ENCODE results near the gene PAX3.

The PAX3 gene

DNA sequence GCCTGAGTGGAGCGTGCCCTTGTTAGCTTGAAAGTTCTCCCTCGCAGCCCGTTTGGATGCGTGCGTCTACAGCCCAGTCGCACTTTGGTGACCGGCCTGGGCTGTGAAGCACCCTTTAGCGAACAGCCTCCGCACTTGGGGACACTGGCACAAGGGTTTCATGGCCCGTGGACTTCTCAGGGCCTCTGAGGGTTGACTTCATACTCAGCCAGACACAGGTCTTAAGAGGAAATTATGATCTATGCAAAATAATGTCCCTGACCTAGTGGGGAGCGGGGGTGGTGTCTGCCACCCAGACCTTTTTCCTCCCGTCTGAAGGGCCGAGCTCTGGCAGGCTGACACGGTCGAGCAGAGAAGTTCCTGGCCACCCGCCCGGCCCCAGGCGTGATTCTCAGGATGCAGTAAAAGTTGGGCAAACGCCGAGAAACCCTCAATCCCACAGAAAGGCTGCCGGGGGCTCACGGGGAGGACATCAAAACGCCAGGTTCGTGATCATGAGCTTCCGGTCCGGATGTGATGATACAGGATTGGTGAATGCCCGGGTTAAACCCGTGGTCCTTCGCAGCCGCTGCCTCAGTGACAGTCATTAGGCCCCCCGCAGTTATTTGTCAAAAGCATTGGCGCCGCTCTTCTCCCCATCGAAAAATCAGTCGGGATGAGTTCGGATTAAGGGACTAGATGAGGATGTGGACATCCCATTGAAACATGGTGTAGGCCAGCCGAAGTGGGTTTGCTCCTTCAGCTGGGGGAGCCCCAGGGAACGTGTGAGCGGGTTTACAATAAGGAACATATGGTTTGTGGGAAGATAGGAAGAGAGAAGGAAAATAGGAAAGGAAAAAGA is 3.6 kb upstream of the PAX3 start:
- Histone ChIP-seq H3K27me3 (replicated peaks; ENCODE audit: control insufficient read depth, insufficient read depth, low read length) (peaks cover 5% of the 10 kb centered on the region), H3K36me3 (ENCODE audit: control insufficient read depth, insufficient read depth, low read length) (no peaks in the 10 kb centered on the region), H3K4me3 (replicated peaks; ENCODE audit: low read depth, low read length) (no peak overlapping the region)
- DNase-seq (ENCODE audit: extremely low read depth, insufficient read length): no peak
- TF ChIP-seq, protein P1, sequence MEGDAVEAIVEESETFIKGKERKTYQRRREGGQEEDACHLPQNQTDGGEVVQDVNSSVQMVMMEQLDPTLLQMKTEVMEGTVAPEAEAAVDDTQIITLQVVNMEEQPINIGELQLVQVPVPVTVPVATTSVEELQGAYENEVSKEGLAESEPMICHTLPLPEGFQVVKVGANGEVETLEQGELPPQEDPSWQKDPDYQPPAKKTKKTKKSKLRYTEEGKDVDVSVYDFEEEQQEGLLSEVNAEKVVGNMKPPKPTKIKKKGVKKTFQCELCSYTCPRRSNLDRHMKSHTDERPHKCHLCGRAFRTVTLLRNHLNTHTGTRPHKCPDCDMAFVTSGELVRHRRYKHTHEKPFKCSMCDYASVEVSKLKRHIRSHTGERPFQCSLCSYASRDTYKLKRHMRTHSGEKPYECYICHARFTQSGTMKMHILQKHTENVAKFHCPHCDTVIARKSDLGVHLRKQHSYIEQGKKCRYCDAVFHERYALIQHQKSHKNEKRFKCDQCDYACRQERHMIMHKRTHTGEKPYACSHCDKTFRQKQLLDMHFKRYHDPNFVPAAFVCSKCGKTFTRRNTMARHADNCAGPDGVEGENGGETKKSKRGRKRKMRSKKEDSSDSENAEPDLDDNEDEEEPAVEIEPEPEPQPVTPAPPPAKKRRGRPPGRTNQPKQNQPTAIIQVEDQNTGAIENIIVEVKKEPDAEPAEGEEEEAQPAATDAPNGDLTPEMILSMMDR (IDR thresholded peaks at IDR 0.05; ENCODE audit: insufficient read depth, low read length, poor library complexity, severe bottlenecking): no peak

DNA sequence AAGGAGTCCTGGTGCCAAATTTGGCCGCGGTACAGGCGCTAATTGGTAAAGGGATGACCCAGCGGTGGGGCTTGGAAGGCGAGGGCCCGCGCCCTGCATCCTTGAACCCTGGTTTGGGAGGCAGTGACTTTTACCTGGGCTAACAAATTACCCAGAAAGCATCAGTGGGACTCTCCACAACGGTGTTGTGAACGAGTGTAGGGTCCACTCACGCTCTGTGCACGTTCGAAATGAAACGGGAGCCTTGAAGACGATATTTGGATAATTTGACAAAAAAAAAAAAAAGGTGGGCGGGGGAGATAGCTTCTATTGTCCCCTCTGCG is 3.0 kb upstream of the PAX3 start:
- TF ChIP-seq, protein P1 (IDR thresholded peaks at IDR 0.05; ENCODE audit: insufficient read depth, low read length, poor library complexity, severe bottlenecking): no peak
- peaks cover 5% of the 10 kb centered on the region for H3K27me3 ChIP-seq (replicated peaks; ENCODE audit: control insufficient read depth, insufficient read depth, low read length)
- no peak for DNase-seq (ENCODE audit: extremely low read depth, insufficient read length)
- no peak overlapping the region for H3K4me3 ChIP-seq (replicated peaks; ENCODE audit: low read depth, low read length)
- H3K36me3 ChIP-seq (ENCODE audit: control insufficient read depth, insufficient read depth, low read length): no peaks in the 10 kb centered on the region

DNA sequence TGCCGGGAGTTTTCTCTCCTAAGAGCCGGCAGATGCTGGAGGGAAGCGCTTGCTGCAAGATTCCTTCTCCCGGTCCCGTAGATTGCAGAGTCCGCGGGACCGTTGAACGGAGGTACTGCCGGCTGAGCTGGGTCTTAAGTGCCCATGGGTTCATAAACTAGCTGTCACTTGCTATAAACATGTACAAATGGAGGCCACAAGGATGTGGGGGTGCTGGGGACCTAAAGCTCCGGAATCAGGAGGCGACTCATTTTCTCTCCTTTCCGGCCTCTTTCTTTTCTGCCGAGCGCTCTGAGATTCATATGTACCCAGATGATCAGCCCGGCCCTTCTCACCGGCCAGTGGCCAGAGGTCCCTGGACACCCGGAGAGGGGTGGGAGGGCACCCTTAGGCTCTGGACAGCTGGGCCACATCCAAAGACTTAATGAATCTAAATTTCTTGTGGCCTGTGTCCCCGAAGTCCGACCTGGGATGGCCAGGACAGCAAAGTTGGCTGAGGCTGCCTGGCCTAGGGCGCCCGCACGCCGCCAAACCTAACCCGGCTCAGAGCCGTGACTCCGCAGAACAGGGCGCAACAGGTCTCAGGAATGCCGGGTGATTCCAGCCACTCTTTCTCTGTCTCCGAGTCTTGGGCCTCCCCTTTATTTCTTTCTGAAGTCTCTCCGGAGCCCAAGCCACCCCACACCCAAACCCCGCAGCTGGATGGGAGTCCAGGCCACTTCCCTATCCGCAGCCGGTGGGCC is 2.4 kb upstream of the PAX3 start:
- Histone ChIP-seq H3K36me3 (ENCODE audit: control insufficient read depth, insufficient read depth, low read length) (no peaks in the 10 kb centered on the region), H3K4me3 (replicated peaks; ENCODE audit: low read depth, low read length) (no peak overlapping the region), H3K27me3 (replicated peaks; ENCODE audit: control insufficient read depth, insufficient read depth, low read length) (peaks cover under 1% of the 10 kb centered on the region; the same call in 1 of the 2 replicates)
- TF ChIP-seq, protein P1 (IDR thresholded peaks at IDR 0.05; ENCODE audit: insufficient read depth, low read length, poor library complexity, severe bottlenecking): no peak
- DNase-seq (ENCODE audit: extremely low read depth, insufficient read length): no peak

DNA sequence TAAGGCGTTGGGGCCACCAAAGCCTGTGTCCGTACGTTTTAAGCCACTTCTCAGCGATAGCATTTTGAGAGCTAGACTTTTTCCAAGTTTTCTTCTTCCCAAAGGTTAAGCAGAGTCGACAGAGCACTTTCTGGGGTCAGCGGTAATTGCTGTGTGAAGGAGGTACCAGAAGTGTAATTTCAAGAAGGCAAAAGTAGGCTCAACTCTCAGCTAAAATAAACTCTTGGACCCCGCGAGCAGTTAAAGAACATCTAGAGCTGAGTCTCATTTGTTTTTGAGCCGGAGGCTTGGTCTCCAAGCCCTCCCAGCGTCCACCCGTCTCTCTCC is 1.9 kb upstream of the PAX3 start:
- DNase-seq (ENCODE audit: extremely low read depth, insufficient read length): no peak
- TF ChIP-seq, protein P1 (IDR thresholded peaks at IDR 0.05; ENCODE audit: insufficient read depth, low read length, poor library complexity, severe bottlenecking): no peak
- Histone ChIP-seq H3K27me3 (replicated peaks; ENCODE audit: control insufficient read depth, insufficient read depth, low read length) (no peaks in the 10 kb centered on the region; the same call in 1 of the 2 replicates), H3K36me3 (ENCODE audit: control insufficient read depth, insufficient read depth, low read length) (no peaks in the 10 kb centered on the region), H3K4me3 (replicated peaks; ENCODE audit: low read depth, low read length) (no peak overlapping the region)

DNA sequence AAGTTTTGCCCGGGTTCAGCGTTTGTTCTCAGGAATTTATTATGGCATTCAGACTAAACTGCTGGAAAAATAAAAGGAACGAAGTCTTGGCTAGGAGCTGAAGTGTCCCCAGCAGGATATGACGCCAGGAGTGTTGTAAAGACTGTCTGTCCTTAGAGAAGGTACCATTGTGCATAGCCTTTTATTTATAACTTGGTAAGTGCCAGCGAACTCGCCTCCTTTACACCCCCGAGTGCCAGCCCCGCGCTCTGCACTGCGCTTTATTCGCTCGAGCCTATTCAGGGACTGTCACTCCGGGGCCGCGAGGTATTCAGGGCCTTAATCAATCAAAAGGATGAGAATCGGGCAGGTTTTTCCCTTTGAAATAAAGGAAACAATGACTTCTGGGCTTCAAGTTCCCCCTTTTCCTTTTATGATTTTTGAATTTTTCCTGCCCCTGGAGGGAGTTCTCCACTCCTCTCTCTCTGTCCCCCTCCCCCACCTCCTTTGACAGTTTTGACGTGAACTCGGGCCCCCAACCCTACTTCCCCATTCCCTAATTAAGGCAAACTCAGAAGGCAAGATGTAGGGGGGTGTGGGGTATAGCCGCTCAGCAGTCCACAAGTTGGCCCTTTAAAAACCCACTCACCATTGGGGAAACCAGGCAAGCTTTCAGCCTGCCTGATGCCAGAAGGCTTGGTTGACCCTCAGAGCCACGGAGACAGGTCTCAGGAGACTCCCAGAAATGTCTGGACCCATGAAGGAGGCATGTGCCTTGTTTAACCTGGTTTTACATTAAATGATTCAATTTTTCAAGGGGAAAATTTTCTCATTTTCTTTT is 1.3 kb upstream of the PAX3 start:
- no peak overlapping the region for H3K4me3 ChIP-seq (replicated peaks; ENCODE audit: low read depth, low read length)
- no peaks in the 10 kb centered on the region for H3K36me3 ChIP-seq (ENCODE audit: control insufficient read depth, insufficient read depth, low read length)
- TF ChIP-seq, protein P1 (IDR thresholded peaks at IDR 0.05; ENCODE audit: insufficient read depth, low read length, poor library complexity, severe bottlenecking): no peak
- H3K27me3 ChIP-seq (replicated peaks; ENCODE audit: control insufficient read depth, insufficient read depth, low read length): peaks cover 2% of the 10 kb centered on the region; the same call in 1 of the 2 replicates
- no peak for DNase-seq (ENCODE audit: extremely low read depth, insufficient read length)

Measured in GM06990 (cell line).